Measurements from ENCODE around the gene ASPRV1.
"Not testable (repeated sequence)": the region's sequence is repeated elsewhere in the genome, so short reads cannot be mapped to it uniquely, and the experiment has no call there.

The ASPRV1 gene

GRCh38 chr2:69961496-69961895 is at the start of gene ASPRV1:
Gene ASPRV1, minus strand, starts transcription at chr2:69961631. Its CDS starts 195 bp downstream, at chr2:69961436.
- DNase-seq (ENCODE audit: low read depth): no peak

- no peak for DNase-seq (ENCODE audit: low read depth)
Observed at GRCh38 chr2:70010576-70011111, 49.2 kb upstream of the ASPRV1 start.

DNA sequence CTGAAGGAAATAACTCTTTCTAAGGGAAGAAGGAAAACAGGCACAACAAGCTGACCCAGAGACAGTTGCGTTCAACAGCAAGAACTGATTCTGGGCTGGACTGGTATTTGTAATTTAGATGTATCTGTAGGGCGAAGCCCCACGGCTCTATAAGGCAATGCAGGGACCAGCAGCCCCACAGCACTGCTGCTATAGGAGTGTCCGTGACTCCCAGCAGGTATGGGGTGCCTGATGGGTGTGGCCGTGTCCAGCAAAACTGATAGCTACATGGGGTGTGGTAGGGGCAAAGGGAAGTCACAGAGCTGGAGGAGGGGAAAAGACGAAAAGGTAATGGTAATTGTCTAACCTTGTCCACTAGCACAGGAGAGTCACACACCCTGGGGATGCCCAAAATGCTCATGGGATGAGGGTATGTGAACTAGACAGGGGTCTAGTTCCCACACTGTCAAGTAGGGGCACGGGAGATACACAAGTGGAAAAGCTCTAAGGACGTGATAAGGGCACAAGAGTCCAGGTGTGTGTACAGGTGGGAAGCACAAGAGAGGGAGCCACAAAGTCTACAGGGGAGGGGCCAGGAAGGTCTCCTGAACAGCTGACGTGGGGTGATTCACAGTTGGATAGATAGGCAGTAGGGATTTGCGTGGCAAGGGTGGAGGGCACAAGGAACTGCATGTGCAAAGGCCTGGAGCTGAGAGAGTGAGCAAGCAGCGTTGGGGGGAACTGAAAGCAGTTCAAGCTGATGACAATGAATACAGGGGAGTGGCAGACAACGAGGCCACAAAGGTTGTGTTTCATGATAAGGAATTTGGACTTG is 48.5 kb upstream of the ASPRV1 start:
- DNase-seq (ENCODE audit: low read depth): no peak

DNA sequence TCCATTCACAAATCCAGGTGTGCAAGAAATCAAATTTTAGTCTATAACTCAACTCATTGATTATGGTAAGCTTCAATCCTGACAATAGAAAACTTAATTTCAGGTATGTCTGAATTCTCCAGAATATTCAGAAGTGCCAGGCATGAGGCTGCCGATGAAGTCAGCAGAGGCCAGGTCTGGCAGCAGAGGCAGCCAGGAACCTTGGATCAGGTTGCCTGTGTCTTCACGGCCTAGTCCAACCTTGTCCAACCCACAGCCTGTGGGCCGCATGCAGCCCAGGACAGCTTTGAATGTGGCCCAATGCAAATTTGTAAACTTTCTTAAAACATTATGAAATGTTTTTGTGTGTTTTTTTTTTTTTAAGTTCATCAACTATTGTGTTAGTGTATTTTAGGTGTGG is 46.9 kb upstream of the ASPRV1 start:
- no peak for DNase-seq (ENCODE audit: low read depth)

GRCh38 chr2:70007151-70007550 is 45.7 kb upstream of the ASPRV1 start:
- no peak for DNase-seq (ENCODE audit: low read depth)

DNA sequence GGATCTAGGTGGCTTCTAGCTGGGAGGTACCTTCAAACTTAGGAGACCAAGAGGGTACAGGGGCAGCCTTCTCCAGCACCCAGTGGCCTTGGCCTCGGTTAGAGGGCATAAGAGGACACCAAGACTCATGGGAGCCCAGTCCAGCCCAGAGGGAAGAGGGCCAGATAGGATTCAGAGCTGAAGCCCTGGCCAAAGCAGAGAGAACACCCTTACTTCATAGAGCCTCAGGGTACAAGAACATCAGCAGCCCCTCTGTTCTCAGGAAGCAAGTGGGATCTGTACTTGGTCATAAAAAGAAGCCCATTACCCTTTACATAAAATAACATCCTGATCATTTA is 45.0 kb upstream of the ASPRV1 start:
- no peak for DNase-seq (ENCODE audit: low read depth)

- no peak for DNase-seq (ENCODE audit: low read depth)
Observed at GRCh38 chr2:70005752-70006446, 44.5 kb upstream of the ASPRV1 start.

DNA sequence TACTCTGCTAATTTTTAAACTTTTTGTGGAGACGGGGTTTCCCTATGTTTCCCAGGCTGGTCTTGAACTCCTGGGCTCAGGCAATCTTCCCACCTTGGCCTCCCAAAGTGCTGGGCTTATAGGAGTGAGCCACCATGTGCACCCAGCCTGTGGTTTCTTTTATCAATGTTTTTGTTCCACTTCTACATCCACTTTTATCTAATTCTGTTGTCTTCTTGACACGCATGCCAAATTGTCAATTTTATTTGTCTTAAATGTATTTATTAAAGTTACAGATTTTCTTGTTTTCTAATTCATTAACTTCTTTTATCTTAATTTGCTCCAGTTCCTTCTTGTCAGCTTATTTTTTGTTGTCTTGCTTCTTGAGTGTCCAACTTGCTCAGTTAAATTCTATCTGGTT is 43.8 kb upstream of the ASPRV1 start:
- DNase-seq (ENCODE audit: low read depth): no peak

GRCh38 chr2:70003093-70003830 is 41.8 kb upstream of the ASPRV1 start:
- no peak for DNase-seq (ENCODE audit: low read depth)

GRCh38 chr2:70002241-70002899 is 40.9 kb upstream of the ASPRV1 start:
- DNase-seq (ENCODE audit: low read depth): no peak

- not testable (repeated sequence) for DNase-seq (ENCODE audit: low read depth)
Observed at GRCh38 chr2:70000529-70000928, 39.1 kb upstream of the ASPRV1 start.

- DNase-seq (ENCODE audit: low read depth): no peak
Observed at GRCh38 chr2:69998761-69999160, 37.3 kb upstream of the ASPRV1 start.

- DNase-seq (ENCODE audit: low read depth): no peak
Observed at GRCh38 chr2:69997015-69997830, 35.8 kb upstream of the ASPRV1 start.

DNA sequence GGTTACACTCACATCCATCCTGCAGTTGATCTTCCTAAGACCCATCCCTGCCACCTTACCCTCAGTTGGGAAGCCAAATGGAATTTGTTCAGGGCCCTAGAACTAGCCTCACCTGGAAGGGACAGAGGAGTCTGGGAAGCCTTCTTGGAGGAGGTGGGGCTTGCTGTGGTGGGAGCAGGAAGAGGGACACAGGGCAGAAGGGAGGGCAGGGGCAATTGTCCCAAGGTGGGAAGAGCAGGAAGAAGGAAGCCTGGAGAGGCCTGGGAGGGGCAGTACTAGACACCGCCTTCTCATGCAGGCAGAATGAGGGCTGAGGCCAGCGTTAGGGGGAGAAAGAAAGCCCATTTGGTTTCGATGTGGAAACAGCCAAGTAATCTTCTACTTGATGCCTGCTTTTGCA is 34.1 kb upstream of the ASPRV1 start:
- no peak for DNase-seq (ENCODE audit: low read depth)

DNA sequence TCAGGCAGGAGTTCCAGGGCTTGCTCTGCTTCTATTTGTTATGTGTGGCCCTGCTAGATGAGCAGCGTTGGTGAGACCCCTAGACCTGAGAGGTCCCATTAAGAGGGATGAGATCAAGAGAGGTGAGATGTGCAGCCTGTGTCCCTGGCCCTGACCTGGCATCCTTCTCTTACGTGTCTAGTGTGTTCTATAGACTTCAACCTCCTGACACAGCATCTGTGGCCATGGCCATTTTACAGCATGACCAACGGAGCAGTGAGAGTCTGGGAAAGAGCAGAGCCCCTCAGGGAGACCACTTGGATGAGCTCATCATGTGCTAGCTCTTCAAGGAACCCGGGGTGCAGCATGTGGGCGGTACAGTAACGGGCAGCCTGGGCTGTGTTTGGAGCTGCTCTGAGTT is 32.7 kb upstream of the ASPRV1 start:
- DNase-seq (ENCODE audit: low read depth): no peak

GRCh38 chr2:69993708-69994107 is 32.3 kb upstream of the ASPRV1 start:
- DNase-seq (ENCODE audit: low read depth): no peak

GRCh38 chr2:69993048-69993565 is 31.7 kb upstream of the ASPRV1 start:
- no peak for DNase-seq (ENCODE audit: low read depth)

- no peak for DNase-seq (ENCODE audit: low read depth)
Observed at GRCh38 chr2:69992310-69993047, 31.0 kb upstream of the ASPRV1 start.

GRCh38 chr2:69989441-69990105 is 28.1 kb upstream of the ASPRV1 start:
- no peak for DNase-seq (ENCODE audit: low read depth)

DNA sequence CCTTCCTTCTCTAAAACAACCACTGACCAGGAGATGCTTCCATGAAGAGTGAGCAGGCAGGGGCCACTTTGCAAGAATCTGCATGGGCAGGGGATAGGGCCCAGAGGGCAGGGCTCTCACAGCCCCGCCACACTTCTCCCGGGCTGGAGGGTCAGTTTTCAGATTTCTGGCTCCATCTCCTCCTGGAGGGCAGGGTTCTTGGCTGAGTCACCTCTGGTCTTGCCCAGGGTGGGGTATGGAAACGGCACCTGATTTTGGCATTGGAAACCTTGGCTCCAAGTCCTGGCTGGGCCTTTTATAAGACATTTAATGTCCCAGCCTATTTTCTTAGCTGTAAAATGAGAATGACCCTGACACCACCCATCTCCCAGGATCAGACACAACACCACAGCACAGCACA is 27.6 kb upstream of the ASPRV1 start:
- DNase-seq (ENCODE audit: low read depth): no peak
